Measurements from ENCODE around the gene MRTFA.

DNA sequence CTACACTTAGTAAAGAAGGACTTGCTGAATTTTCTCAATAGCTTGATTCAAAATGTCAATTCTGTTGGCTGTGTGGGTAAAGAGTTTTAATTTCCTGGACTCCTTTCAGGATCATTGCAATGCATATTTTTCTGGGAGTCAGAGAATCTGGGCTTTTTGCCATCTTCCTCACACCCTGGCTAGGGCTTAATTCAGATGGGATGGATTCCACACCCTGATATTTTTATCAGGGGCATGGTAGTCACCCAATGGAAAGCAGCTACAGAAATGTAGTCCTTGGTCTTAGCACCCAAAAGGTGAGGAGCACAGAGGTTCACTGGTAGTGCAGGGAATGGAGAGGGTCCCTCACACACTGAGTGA, 186.9 kb downstream of the MRTFA start:
- TF ChIP-seq, protein P1, sequence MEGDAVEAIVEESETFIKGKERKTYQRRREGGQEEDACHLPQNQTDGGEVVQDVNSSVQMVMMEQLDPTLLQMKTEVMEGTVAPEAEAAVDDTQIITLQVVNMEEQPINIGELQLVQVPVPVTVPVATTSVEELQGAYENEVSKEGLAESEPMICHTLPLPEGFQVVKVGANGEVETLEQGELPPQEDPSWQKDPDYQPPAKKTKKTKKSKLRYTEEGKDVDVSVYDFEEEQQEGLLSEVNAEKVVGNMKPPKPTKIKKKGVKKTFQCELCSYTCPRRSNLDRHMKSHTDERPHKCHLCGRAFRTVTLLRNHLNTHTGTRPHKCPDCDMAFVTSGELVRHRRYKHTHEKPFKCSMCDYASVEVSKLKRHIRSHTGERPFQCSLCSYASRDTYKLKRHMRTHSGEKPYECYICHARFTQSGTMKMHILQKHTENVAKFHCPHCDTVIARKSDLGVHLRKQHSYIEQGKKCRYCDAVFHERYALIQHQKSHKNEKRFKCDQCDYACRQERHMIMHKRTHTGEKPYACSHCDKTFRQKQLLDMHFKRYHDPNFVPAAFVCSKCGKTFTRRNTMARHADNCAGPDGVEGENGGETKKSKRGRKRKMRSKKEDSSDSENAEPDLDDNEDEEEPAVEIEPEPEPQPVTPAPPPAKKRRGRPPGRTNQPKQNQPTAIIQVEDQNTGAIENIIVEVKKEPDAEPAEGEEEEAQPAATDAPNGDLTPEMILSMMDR (conservative IDR thresholded peaks at IDR 0.05): no peak
- no peak for TF ChIP-seq EZH2 (IDR thresholded peaks at IDR 0.05; ENCODE audit: low read depth)

All from PC-9 (cell line).